PC-9 (cell line): ENCODE data around the gene ZFY. TPM values are rescaled to one million over a fixed set of nuclear protein-coding genes. Genes with fewer than 3 reads are reported as not detected.

ENCODE experiments used
- BruUV-seq: library from RNA; stranded (reverse); fragments of 400-500 nt; replicated peaks from 2 replicates; lab custom pipeline; 2021; lab: Mats Ljungman, UMichigan
- CTCF ChIA-PET: fragments of 300-600 bp; sonication (Branson Sonifier 250); formaldehyde crosslinking; loops from one replicate; lab custom pipeline; 2022; ENCODE audit warnings: antibody characterized with exemption; lab: Charles Lee
- POLR2A ChIA-PET: fragments of 300-600 bp; sonication (Branson Sonifier 250); formaldehyde crosslinking; loops from one replicate; lab custom pipeline; 2022; ENCODE audit warnings: antibody characterized with exemption; ENCODE audit not compliant: unreplicated experiment; lab: Charles Lee
- DNase-seq, 2 experiments: peaks; one replicate each; pipeline versions ENCODE4 v3.0.0 to v3.0.0-alpha.2; 2015 to 2022; ENCODE audit warnings: mixed read lengths in 1 of 2
- H2AFZ ChIP-seq: fragments of 200-600 bp; sonication (generic); 2 replicates; pipeline ENCODE4 v1.8.1; 2017; ENCODE audit warnings: antibody characterized with exemption
- H3F3A ChIP-seq: fragments of 200-600 bp; sonication (generic); 2 replicates; pipeline ENCODE4 v1.8.1; 2017; ENCODE audit warnings: antibody characterized with exemption, mild to moderate bottlenecking, low read depth; ENCODE audit not compliant: insufficient read depth
- H3K27ac ChIP-seq: fragments of 200-600 bp; sonication (generic); 2 replicates; pipeline ENCODE4 v1.6.1; 2016; ENCODE audit warnings: mixed run types
- H3K27me3 ChIP-seq: fragments of 200-600 bp; sonication (generic); 2 replicates; pipeline ENCODE4 v1.6.1; 2016; ENCODE audit warnings: low read depth, mixed run types; ENCODE audit not compliant: insufficient read depth
- H3K36me3 ChIP-seq: fragments of 200-600 bp; sonication (generic); 2 replicates; pipeline ENCODE4 v1.6.1; 2016; ENCODE audit warnings: low read depth, mixed run types
- H3K4me1 ChIP-seq: fragments of 200-600 bp; sonication (generic); replicated peaks from 2 replicates; pipeline ENCODE4 v1.6.1; 2016; ENCODE audit warnings: mixed run types; ENCODE audit not compliant: insufficient read depth
- H3K4me2 ChIP-seq: fragments of 200-600 bp; sonication (generic); 2 replicates; pipeline ENCODE4 v1.6.1; 2017; ENCODE audit warnings: mixed run types
- H3K4me3 ChIP-seq: fragments of 200-600 bp; sonication (generic); 2 replicates; pipeline ENCODE4 v1.6.1; 2016; ENCODE audit warnings: mixed run types
- H3K79me2 ChIP-seq: fragments of 200-600 bp; sonication (generic); 2 replicates; pipeline ENCODE4 v1.6.1; 2017; ENCODE audit warnings: low read depth, mixed run types
- H3K9me2 ChIP-seq: fragments of 200-600 bp; sonication (generic); 2 replicates; pipeline ENCODE4 v1.8.1; 2017; ENCODE audit warnings: mild to moderate bottlenecking; ENCODE audit not compliant: insufficient read depth
- H3K9me3 ChIP-seq: fragments of 200-600 bp; sonication (generic); 2 replicates; pipeline ENCODE4 v1.8.1; 2016; ENCODE audit warnings: low read depth; ENCODE audit not compliant: insufficient read depth
- H4K20me1 ChIP-seq: fragments of 200-600 bp; sonication (generic); 2 replicates; pipeline ENCODE4 v1.8.1; 2017; ENCODE audit not compliant: insufficient read depth
- CTCF ChIP-seq: fragments of 200-600 bp; sonication (generic); conservative IDR thresholded peaks from 2 replicates; pipeline ENCODE4 v1.6.1; 2017; ENCODE audit warnings: mixed run types, antibody characterized with exemption, mild to moderate bottlenecking, moderate library complexity
- EZH2 ChIP-seq: fragments of 200-600 bp; sonication (generic); IDR thresholded peaks from 2 replicates; pipeline ENCODE4 v1.8.0; 2017; ENCODE audit warnings: antibody characterized with exemption, low read depth
- intact Hi-C: fragments of 100-400 bp; cut with micrococcal nuclease; formaldehyde crosslinking; loops from one replicate; pipeline ENCODE4 v1.10.0; 2022; ENCODE audit not compliant: unreplicated experiment
- total RNA-seq: library from RNA; stranded (reverse); gene quantifications from 2 replicates; pipeline ENCODE4 v1.2.3, GENCODE V29; 2021

ZFY gene
- total RNA-seq, 1 experiment from 2014 or later, result not detected

- Histone ChIP-seq H4K20me1 (no peaks in the 10 kb centered on the region), H3K79me2 (no peaks in the 10 kb centered on the region), H3K9me2 (no peaks in the 10 kb centered on the region), H3K4me1 (no peaks in the 10 kb centered on the region), H3K36me3 (no peaks in the 10 kb centered on the region), H3K4me3 (no peak overlapping the region), H2AFZ (no peak overlapping the region), H3K9me3 (no peaks in the 10 kb centered on the region), H3F3A (no peaks in the 10 kb centered on the region), H3K27me3 (no peaks in the 10 kb centered on the region), H3K27ac (no peak overlapping the region), H3K4me2 (no peak overlapping the region)
- TF ChIP-seq EZH2 (no peak), CTCF (no peak)
- CTCF ChIA-PET, result no interaction called here
- no peak for DNase-seq
- no TSS peak for BruUV-seq
- intact Hi-C loops, result no loop called here
- POLR2A ChIA-PET, result no interaction called here
These were observed 88.4 kb downstream of the ZFY start for GRCh38 chrY:3023606-3024005.

GRCh38 chrY:3025357-3025756, 90.2 kb downstream of the ZFY start:
- intact Hi-C loops, result no loop called here
- DNase-seq, result no peak
- H3K36me3 ChIP-seq, result no peaks in the 10 kb centered on the region
- H3K9me3 ChIP-seq, result no peaks in the 10 kb centered on the region
- H3F3A ChIP-seq, result no peaks in the 10 kb centered on the region
- no TSS peak for BruUV-seq
- H3K4me1 ChIP-seq, result no peaks in the 10 kb centered on the region
- no peak overlapping the region for H2AFZ ChIP-seq
- no peaks in the 10 kb centered on the region for H3K79me2 ChIP-seq
- no peak overlapping the region for H3K4me2 ChIP-seq
- no peaks in the 10 kb centered on the region for H3K9me2 ChIP-seq
- no peak overlapping the region for H3K4me3 ChIP-seq
- CTCF ChIA-PET, result no interaction called here
- H3K27ac ChIP-seq, result no peak overlapping the region
- POLR2A ChIA-PET, result no interaction called here
- TF ChIP-seq CTCF (no peak), EZH2 (no peak)
- no peaks in the 10 kb centered on the region for H3K27me3 ChIP-seq
- no peaks in the 10 kb centered on the region for H4K20me1 ChIP-seq

Other genes starting within 250 kb of the ZFY start
- not detected in 2 replicates for gene SRY, start 147.7 kb upstream of the ZFY start, total RNA-seq
- gene RPS4Y1, start 93.8 kb upstream of the ZFY start, total RNA-seq, result not detected in 2 replicates